DMS53 (cell line): ENCODE measurements around the gene OPRL1.

Experiments
- DNase-seq: peaks from one replicate; lab custom pipeline; 2025; lab: John Stamatoyannopoulos, UW

OPRL1 gene

DNA sequence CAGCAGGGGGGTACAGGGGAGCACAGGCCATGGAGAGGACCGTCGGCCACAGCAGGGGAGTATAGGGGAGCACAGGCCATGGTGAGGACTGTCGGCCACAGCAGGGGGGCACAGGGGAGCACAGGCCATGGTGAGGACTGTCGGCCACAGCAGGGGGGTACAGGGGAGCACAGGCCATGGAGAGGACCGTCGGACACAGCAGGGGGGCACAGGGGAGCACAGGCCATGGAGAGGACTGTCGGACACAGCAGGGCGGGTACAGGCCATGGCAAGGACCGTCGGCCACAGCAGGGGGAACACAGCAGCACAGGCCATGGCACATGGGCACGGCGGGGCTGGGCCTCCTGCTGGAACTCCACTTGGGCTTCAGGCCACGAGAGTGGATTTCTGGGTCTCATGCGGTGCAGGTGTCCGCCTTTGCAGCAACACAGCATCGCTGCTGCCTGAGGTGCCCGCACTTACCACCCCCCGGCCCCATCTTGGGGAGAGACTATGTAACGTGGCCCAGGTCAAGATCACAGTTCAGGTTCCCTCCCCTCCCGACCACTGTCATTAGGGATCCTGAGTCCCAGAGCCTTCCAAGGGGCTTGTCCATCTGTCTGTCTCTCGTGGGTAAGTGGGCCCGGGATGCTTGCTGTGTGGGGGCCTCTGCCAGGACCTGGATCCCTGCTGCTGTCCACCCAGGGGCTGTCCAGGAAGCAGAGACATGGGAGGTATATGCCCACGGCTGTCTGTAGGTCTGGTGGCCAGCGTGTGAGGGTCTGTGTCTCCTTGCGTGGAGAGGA lies 25.0 kb downstream of the OPRL1 start:
- no peak for DNase-seq

DNA sequence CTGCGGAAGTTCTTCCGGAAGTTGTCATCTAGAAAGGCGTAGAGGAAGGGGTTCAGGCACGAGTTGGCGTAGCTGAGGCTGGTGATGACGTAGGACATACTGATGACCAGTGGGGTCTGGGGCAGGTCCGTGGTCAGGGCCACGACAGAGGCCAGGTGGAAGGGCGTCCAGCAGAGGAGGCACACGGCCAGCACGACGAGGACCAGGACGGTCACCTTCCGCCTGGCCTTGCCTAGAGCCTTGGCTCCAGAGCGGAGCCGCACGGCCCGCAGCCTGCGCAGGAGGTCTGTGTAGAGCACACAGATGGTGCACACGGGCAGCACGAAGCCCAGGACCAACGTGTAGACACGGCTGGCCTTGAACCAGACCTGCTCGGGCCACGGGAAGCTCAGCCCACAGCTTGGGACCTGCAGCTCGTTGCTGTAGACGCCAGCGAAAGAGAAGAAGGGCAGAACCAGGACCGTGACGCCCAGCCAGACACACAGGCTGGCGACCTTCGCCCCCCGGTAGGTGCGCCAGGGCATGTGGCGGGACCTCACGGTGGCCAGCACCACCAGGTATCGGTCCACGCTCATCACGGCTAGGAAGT lies 26.1 kb downstream of the OPRL1 start:
- peak; percentile 46 for DNase-seq

- no peak for DNase-seq
Observed at GRCh38 chr20:64106435-64106961, 26.6 kb downstream of the OPRL1 start.

DNA sequence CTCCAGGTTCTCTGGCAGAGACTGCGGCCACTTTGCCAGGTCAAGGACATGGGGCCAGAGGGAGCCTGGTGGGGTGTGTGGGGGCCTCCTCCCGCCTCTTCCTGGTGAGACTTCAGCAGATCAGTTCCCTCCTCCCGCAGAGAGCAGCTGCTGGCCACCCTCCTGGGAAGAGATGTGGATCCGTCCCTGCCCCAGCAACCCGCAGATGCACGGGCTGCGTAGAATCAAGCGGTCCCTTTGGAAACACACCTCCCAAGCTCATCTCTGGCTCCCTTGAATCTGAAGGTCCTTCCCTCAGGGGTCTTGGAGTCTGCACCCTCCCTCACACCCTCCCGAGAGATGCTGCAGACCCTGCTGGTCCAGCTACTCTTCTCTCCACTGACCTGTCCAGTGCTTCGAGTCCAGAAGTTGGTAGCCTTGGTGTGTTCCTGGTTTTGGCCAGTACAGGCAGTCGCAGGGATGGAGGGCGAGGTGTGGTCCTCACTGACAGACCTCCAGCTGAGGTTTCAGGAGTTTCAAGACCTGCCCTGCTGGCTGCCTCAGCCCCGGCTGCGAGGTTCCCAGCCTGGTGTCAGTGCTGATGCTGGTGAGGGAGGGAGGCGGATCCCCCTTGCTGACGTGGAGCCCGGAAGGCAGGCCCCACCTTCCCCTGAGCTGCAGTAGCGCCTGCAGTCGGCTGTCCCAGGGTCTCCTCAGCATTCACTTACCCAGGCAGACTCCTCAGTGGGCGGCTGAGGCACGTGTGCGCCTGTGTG lies 27.3 kb downstream of the OPRL1 start, which contains the start of gene NPBWR2:
NPBWR2 (minus strand) TSS at position 585 of the 755 bp plus-strand sequence. CDS start 734 bp downstream, outside the sequence.
- no peak for DNase-seq

GRCh38 chr20:64107736-64108457 lies 28.0 kb downstream of the OPRL1 start:
- no peak for DNase-seq

- no peak for DNase-seq
Observed at GRCh38 chr20:64108731-64109681, 29.1 kb downstream of the OPRL1 start.

- no peak for DNase-seq
Observed at GRCh38 chr20:64109831-64110391, 30.0 kb downstream of the OPRL1 start.

- DNase-seq: no peak
Observed at GRCh38 chr20:64110411-64111068, 30.7 kb downstream of the OPRL1 start.

DNA sequence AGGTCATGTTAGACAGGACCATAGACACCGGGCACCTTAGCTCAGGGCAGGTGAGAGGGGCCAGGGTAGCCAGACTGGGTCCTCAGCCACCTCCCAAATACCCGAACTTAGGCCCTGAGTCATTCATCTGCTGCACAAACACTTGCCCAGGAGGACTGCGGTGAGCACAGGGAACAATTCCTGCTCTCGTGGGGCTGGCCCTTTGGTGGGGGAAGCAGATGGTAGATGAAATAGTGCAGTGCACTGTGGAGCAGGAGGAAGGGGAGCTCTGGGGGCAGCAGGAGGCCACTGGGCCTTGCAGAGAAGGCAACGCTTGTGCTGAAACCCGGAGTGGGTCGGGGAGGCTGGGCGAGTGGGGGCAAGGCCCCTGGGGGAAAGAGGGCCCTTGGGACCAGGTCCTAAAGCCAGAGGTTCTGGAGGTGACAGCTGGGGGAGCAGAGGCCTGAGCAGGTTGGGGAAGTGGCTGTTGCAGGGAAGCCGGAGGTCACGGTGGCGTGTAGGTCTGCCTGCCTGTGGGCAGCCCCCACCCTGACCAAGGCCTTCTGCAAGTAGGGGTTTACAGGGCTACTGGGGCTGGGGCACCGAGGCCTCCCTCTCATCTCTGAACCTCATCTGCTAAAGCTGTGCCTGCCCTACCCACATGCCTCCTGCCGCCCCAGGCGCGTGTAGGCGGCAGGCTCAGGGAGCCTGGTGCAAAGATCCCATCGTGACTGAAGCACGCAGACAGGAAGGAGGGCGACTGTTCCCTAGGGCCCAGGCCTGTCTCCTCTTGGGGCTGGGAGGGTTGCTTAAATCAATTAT lies 32.2 kb downstream of the OPRL1 start:
- no peak for DNase-seq

DNA sequence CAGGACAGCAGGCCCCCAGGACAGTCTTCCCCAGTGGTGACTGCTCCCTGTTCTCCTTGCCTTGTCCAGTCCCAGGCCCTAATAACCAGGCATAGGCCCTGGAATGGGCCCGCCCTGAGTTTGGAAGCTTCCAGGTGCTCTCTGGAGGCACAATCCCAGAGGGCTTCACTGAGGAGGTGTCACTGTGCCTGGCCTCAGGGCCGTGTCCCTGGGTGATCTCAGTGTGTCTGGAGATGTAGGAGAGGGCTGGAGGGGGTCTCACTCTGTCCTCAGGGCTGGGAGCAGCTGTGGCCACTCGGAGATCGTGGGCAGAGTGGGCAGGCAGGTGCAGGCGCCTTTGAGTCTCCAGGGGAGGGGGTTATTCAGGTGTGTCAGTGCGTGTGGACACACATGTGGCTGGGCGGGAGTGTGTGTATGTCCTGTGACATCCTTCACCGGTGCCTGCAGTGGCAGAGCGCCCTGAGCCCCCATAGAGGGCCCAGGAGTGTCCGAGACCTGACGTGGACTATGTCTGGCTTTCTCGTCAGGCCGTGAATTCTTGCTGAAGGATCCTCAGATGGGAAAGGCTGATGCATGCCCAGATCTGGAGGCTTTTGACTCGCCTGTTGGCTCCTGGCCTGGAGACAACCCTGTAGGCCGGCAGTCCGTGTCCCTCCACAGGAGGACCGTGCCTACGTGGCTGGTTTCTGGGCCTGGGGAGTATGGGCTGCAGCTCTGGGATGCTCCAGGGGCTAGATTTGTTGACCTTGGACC lies 33.0 kb downstream of the OPRL1 start:
- no peak for DNase-seq

GRCh38 chr20:64113444-64113775 lies 33.5 kb downstream of the OPRL1 start:
- no peak for DNase-seq

DNA sequence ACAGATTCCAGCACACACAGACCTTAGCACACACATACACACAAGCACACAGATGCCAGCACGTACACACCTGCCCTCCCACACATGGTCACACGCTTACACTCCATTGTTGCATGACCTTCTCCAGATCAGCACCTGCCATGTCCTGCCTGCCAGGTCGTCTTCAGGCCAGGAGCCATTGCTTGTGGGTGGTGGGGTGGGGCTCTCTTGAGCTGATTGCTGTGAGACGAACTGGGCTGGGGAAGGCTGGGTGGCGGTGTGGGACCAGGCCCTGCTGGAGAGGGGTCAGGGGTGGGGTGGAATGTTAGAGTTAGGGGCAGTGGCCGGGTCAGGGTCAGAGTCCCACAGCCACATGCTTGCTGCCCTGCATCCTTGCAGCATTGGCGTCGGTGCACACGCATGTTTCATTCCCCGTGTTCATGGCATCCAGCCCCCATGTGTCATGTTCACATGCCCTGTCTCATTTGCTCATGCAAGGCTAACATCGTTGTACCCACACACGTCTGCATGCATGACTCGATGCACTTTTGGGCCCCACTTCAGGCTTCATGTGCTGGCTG lies 34.0 kb downstream of the OPRL1 start:
- DNase-seq: no peak

DNA sequence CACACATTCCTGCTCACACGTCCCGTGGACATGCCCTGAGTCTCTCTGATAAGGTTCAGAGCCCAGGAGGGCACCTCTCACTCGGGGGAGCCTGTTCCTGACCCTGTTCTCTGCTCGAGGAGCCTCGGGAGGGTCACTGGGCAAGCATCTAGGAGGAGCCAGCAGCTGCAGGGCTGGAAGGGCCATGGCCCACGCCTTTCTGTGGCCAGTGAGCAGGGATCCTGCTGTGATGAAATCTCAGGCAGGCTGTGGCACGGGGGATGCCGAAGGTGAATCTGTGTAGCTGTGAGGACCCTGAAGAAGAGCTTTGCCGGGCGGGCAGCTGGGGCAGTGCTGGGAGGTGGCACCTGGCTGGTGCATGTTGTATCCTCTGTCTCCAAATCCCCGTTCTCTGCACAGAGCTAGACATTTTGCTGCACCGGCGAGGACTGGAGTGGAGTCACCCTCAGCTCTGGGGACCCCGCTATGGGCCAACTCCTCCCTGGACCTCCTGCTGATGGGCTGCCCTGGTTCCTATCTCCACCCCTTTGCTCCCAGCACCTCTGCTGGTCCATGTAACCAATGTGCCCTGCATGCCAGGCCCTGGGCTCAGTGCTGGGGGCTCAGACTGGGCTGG lies 34.6 kb downstream of the OPRL1 start:
- DNase-seq: no peak

DNA sequence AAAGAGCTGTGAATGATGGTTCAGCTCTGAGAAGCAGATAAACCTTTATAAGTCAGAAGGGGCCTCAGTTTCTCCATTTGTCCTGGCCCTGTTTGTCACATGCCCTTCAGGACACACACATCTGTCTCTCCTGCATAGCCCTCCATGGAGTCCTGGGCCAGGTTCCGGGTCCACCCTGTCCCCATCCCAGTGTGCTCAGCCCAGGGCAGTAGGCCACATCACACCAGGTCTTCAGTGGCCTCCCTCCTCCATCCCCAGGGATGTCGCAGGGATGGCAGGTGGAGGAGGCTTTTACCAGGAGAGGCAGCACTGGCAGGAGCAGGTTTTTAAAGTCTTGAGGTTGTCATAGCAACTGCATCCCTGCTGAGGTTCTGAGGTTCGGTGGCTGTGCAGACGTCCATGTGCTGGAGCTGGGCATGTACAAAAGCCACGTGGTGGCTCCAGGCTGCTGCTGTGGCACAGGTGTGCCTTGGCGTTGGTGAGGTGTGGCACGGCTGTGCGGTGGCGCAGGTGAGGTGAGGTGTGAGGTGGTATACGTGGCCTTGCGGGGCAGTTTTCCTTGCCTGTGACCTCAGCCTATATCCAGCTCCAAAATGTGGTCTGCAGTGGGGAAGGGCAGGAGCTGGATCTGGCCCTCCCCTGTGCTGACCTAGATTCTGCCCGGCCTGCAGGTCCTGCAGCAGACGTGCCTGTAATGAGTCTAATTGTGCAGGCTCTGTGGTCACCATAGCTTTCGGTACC lies 35.5 kb downstream of the OPRL1 start:
- DNase-seq: no peak

DNA sequence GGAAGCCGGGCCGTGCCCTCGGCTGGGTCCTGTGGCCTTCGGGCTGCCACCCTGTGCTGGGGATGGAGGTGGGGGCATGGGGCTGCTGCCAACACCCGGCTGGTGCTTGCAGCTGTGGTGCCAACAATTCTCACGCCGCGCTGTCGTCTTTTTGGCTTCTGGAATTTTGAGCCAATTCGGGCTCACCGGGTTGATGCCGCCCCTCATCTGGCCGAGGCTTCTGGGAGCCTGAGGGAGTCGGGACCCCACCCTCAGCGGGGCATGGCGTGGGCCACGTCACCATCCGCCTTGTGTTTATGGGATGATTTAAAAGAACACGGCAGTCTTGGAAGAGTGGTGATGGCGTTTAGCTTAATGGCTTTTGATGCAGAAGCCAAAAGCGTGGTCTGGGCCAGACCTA lies 36.1 kb downstream of the OPRL1 start:
- no peak for DNase-seq

GRCh38 chr20:64116541-64117431 lies 36.9 kb downstream of the OPRL1 start:
- no peak for DNase-seq
